Cardiac muscle cell (in vitro differentiated cells and primary cell): ENCODE measurements around the gene OPRM1. TPM values are rescaled to one million over a fixed set of nuclear protein-coding genes. Genes with fewer than 3 reads are reported as not detected.
A peak's percentile ranks its signal among the peaks of the same experiment; 100 is the strongest.

ENCODE experiments used
- DNase-seq, 2 donors: peaks; one replicate each; pipeline versions ENCODE4 v3.0.0 to v3.0.0-alpha.2; 2010 to 2017; ENCODE audit warnings: low read depth in 1 of 2, low spot score in 1 of 2
- H3K27ac ChIP-seq: fragments of 200-600 bp; sonication (generic); 2 replicates; pipeline ENCODE4 v1.5.1; 2016
- H3K27me3 ChIP-seq: fragments of 200-600 bp; sonication (generic); 2 replicates; pipeline ENCODE4 v1.6.0; 2016; ENCODE audit warnings: control low read depth
- H3K36me3 ChIP-seq: fragments of 200-600 bp; sonication (generic); 2 replicates; pipeline ENCODE4 v1.5.1; 2016; ENCODE audit warnings: control low read depth
- H3K4me1 ChIP-seq: fragments of 200-600 bp; sonication (generic); 2 replicates; pipeline ENCODE4 v1.8.1; 2017; ENCODE audit warnings: low read depth, mild to moderate bottlenecking, mixed run types
- H3K4me3 ChIP-seq: fragments of 200-600 bp; sonication (generic); 2 replicates; pipeline ENCODE4 v1.5.1; 2016; ENCODE audit warnings: mild to moderate bottlenecking
- H3K9me3 ChIP-seq: fragments of 200-600 bp; sonication (generic); 2 replicates; pipeline ENCODE4 v1.5.1; 2017; ENCODE audit warnings: low read depth, mild to moderate bottlenecking, control low read depth
- CTCF ChIP-seq: IDR thresholded peaks from 2 replicates; pipeline ENCODE4 v1.5.1; 2012; ENCODE audit warnings: low read depth, mild to moderate bottlenecking, low read length
- polyA plus RNA-seq: library from polyadenylated mRNA; unstranded; fragments of >200 nt; fragmentation: Nextera tagmentation; extraction: Ambion mirVana; gene quantifications from 2 replicates; pipeline ENCODE4 v1.2.1, GENCODE V29; 2016
- total RNA-seq: library from RNA; depleted of rRNA; stranded (reverse); fragments of >200 nt; gene quantifications from 2 replicates; pipeline ENCODE4 v1.2.3, GENCODE V29; 2016

The OPRM1 gene
- total and polyA plus RNA-seq, 2 experiments from 2014 or later: not detected

- Histone ChIP-seq H3K36me3 (no peaks in the 10 kb centered on the region), H3K9me3 (no peaks in the 10 kb centered on the region), H3K4me1 (peaks cover 3% of the 10 kb centered on the region), H3K27ac (no peak overlapping the region), H3K4me3 (no peak overlapping the region), H3K27me3 (no peaks in the 10 kb centered on the region)
- no peak for TF ChIP-seq CTCF
- DNase-seq: peak in 1 of 2 donors; percentile 57
These were observed 205.0 kb downstream of the OPRM1 start for GRCh38 chr6:154243793-154244750.

- Histone ChIP-seq H3K27ac (no peak overlapping the region), H3K4me1 (peaks cover 3% of the 10 kb centered on the region), H3K9me3 (no peaks in the 10 kb centered on the region), H3K27me3 (no peaks in the 10 kb centered on the region), H3K36me3 (no peaks in the 10 kb centered on the region), H3K4me3 (no peak overlapping the region)
- TF ChIP-seq CTCF: no peak
- DNase-seq: no peak
These were observed 206.5 kb downstream of the OPRM1 start for GRCh38 chr6:154245506-154245905.

- no peak for TF ChIP-seq CTCF
- no peak overlapping the region for H3K27ac ChIP-seq
- H3K4me1 ChIP-seq: peaks cover 3% of the 10 kb centered on the region
- H3K9me3 ChIP-seq: no peaks in the 10 kb centered on the region
- no peak for DNase-seq
- H3K36me3 ChIP-seq: no peaks in the 10 kb centered on the region
- H3K27me3 ChIP-seq: no peaks in the 10 kb centered on the region
- no peak overlapping the region for H3K4me3 ChIP-seq
These were observed 207.7 kb downstream of the OPRM1 start for GRCh38 chr6:154246723-154247118.

- DNase-seq: peak in 1 of 2 donors; percentile 4
- Histone ChIP-seq H3K27ac (no peak overlapping the region), H3K4me3 (no peak overlapping the region), H3K27me3 (no peaks in the 10 kb centered on the region), H3K4me1 (peaks cover 3% of the 10 kb centered on the region), H3K9me3 (no peaks in the 10 kb centered on the region), H3K36me3 (no peaks in the 10 kb centered on the region)
- no peak for TF ChIP-seq CTCF
These were observed 208.2 kb downstream of the OPRM1 start for GRCh38 chr6:154247119-154247861.

- Histone ChIP-seq H3K36me3 (no peaks in the 10 kb centered on the region), H3K27me3 (no peaks in the 10 kb centered on the region), H3K4me1 (peaks cover 1% of the 10 kb centered on the region), H3K27ac (no peak overlapping the region), H3K9me3 (no peaks in the 10 kb centered on the region), H3K4me3 (no peak overlapping the region)
- DNase-seq: no peak
- no peak for TF ChIP-seq CTCF
These were observed 210.7 kb downstream of the OPRM1 start for GRCh38 chr6:154249499-154250298.
